HG03064 (cell line): ENCODE results near the gene SCFD2.
"Not testable (repeated sequence)": the region's sequence is repeated elsewhere in the genome, so short reads cannot be mapped to it uniquely, and the experiment has no call there.

Experiments used
- ATAC-seq: cut with Tn5 transposase; IDR thresholded peaks from one replicate; pipeline ENCODE4 v1.9.1; 2021; ENCODE audit warnings: low read depth; ENCODE audit not compliant: unreplicated experiment

SCFD2 gene

GRCh38 chr4:53060278-53060677, 305.6 kb downstream of the SCFD2 start:
- ATAC-seq, result no peak

DNA sequence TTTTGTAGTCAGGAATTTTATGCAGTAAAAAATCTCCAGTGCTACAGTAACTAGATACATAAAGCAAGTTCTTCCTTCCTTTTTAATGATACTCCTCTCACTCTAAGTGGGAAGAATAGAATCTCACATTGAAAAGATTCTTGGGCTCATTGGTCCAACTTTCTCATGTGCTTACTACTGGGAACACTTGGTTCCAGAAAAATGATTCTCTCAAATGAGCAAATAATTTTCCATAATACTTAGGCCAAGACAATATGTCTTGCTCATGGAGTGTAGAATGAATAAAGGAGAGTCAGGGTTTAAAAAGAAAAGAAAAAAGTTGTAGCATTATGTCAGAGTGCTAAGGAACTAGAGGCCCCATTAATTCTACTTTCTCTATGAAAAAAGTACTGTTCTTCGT, 306.0 kb downstream of the SCFD2 start:
- no peak for ATAC-seq

DNA sequence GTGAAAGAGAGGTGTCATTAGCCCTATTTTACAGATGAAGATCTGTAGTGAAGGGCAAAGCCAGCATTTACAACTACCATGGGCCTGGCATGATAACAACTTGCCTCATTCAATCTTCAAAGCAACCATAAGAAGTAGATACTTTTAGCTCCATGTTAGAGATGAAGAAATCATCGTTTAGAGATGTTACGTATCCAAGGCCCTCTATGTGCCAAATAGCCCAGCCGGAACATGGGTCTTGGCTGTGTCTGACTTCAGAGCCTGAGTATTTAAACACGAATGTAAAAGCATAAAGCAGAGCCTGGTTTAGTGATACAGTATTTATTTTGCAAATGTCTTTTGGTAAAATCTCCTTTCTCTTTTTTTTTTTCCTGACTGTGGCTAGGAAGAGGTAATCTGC, 306.6 kb downstream of the SCFD2 start:
- ATAC-seq, result no peak

DNA sequence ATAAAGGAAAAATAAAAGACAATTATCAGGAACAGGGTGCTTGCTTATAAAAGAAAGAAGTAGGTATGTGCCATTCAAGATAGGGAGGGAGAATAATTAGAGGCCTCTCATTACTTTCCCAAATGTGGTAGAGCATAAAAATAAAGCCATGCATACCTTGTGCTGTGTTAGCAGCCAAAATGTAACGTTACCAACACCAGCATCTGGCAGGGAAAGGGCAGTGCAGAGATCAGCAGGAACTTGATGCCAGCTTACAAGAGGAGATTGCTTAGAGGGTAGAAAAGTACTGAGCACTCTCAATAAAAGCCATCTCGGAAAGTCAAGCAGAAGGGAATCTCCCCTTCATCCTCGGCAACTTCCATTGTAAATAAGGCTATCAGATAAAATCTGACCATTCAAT, 308.2 kb downstream of the SCFD2 start:
- ATAC-seq, result no peak

DNA sequence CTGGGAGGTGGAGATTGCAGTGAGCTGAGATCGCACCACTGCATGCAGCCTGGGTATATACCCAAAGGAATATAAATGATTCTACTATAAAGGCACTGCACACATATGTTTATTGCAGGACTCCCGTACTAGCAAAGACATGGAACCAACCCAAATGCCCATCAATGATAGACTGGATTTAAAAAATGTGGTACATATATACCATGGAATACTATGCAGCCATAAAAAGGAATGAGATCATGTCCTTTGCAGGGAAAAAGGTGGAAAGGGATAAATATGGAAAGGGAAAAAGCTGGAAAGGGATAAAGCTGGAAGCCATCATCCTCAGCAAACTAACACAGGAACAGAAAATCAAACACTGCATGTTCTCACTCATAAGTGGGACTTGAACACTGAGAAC, 308.8 kb downstream of the SCFD2 start:
- ATAC-seq, result not testable (repeated sequence)

DNA sequence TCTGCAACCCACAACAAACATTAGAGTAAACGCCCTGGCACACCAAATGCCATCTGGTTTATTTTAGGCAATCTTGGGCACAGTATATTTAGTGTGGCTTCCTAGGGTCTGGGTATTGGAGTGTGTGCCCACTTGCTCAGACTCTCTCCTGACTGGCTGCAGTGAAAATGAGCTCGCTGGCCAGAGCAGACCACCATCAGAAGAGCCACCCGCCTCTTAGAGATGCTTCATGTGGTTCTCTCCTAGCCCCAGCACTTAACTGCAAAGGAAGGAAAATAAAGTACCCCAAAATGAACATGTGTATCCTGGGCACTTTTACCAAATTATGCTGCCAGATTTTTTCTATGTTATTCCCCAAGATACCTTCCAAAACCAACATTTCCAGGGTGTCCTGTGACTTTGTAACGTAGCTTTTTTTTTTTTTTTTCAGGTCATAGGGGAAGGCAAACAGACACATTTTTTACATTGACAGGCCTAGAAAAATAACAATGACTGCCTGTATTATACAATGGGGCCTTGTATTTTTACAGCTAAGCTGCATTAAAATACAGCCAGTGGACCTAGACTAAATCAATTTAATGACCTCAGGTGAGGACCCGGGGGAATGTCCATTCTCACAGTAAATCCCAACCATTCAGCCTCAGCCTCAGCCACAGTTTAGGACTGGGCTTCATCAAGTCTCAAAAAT, 310.0 kb downstream of the SCFD2 start:
- no peak for ATAC-seq

DNA sequence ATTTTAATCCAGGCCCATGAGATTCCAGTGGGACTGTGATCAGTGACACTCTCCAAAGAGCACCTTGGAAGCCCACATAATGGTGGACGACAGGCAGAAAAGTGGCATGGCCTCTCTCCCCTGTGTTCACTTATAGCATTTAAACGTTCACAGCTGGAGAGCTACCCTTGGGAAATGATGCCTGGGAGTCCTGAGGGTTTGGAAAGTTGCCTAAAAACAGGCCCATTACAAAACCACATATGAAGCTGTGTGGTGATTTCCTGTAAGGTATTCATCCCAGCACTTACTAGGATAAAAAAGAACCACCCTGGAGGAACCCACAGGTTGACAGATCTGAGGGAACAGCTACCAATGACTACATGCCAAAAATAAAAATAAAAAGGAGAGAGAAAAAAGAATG, 310.6 kb downstream of the SCFD2 start:
- ATAC-seq, result no peak

DNA sequence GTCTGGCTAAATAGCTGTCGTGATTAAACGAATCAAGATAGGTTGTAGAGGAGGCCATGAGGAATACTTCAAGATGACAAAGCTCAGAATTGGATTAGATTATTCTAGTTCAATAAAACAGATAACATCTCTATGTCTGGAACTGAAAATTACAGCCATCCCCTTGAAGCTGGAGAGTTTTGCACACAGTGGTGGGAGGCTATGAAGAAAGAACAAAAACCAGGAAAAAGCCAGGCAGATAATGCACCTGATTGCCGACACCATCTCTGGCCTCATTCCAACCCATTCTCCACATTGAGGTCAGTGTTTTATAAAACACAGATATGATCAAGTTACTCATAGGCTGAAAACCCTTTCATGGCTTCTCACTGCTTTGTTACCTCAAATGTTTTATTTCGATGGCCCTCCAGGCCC, 315.5 kb downstream of the SCFD2 start:
- ATAC-seq, result no peak

GRCh38 chr4:53049528-53049927, 316.3 kb downstream of the SCFD2 start:
- no peak for ATAC-seq

DNA sequence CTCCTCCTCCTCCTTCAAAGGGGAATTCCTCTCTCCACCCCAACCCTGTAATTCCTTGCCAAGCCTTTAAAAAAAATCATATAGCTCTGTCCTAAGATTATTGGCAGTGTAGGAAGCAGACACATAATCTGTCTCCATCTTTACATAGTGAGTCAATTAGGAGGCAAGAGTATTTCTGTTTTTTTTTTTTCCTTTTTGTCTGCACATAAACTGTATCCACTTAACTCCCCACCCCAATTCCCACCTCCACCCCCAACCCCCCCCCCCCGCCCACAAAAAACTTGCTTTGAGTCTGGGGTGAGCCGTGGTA, 321.3 kb downstream of the SCFD2 start:
- no peak for ATAC-seq

DNA sequence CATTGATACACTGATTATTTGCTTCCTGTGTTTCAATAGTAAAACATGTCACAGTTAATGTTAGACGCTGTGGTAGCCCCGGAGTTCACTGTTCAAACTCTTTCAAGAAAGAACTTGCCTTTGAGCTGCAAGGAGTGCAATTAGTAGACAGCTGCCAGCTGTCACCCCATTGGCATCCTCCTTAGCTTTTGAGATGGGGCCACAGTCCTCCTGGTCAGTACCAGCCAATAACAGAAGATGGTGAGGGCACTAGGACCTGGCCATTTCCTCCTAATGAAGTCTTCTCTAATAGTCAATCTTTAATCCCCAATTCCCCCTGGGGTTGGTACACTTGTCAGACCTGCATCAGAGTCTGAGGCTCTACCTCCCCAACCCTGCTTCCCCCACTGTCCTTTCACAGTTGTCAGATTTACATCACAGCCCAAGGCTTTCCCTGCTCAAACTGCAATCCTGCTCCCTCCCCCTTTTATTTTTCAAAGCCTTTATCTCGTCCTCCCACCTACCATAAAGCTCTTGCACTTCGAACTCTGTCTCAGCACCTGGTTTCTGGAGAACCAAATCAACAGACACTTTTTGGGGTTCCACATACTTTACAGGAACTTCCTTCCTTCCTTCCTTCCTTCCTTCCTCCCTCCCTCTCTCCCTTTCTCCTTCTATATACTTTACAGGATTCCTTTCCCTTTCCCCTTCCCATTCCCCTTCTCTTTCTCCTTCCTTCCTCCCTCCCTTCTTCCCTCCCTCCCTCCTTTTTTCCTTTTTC, 321.8 kb downstream of the SCFD2 start:
- ATAC-seq, result no peak

- ATAC-seq, result no peak
Measured at GRCh38 chr4:53043055-53043454, 322.8 kb downstream of the SCFD2 start.

GRCh38 chr4:53040851-53041250, 325.0 kb downstream of the SCFD2 start:
- no peak for ATAC-seq

DNA sequence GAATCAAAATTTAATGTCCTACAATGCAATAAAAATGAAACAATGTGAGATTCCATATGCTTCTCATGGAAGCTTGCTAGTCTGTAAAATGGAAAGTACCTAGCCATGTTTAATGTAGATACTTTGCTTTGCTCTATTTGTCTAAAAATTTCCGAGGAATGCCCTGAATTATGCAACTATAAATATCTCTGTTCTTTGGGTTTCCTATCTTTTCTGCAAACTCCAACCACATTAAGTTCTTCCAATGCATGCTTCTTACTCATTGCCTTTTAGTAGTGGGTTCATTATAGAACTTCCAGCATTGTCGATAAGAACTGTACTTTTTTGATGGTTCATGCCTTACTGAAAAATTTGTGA, 325.4 kb downstream of the SCFD2 start:
- no peak for ATAC-seq

DNA sequence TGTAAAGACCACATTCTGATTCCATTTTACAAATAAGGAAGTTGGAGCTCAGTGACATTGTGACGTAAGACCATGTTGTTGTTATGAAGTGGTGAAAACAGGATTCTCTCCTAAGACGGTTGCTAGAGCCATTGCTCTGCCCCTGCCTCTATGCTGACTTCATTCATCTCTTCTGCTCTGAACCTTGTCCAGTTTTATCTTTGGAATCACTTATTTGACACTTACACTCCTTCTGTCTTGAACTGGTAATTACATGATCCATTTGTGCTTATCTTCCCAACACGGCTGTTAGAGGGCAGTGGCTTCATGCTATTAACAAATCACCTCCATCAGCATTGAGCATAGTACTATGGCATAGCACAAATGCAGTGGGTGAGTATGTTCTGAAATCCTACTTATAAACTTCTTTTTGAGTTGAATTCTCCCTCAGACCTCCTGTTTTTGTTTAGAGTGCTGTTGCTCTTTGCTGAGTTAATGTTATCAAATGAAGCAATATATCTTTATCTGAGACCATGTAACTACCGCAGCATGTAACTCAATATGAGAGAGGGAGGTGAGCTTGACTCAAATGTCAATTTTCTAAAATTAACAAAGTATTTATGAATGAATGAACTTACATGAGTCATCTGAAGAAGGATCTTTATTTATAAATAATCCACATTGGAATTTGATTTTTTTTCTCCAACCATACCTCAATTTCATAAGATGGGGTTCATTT, 326.0 kb downstream of the SCFD2 start:
- ATAC-seq, result no peak

DNA sequence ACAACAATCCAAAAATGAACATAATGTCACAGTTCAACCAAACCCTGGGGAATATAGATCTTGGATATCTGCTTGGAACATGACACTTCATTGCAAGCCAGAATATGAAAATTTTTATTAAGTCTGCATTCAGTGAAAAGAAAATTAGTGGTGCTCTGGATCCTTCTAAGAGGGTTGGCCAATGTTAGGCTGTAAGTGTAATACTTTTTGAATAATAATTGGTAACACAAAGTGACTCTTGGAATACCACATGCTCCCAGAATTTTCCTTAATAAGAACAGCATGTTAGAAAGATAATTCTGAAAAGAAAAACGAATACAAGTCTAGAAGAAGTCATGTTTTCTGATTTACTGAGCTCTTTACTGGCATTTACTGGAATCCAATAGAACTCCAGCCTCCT, 328.0 kb downstream of the SCFD2 start:
- ATAC-seq, result no peak

GRCh38 chr4:53032908-53033307, 333.0 kb downstream of the SCFD2 start:
- not testable (repeated sequence) for ATAC-seq

DNA sequence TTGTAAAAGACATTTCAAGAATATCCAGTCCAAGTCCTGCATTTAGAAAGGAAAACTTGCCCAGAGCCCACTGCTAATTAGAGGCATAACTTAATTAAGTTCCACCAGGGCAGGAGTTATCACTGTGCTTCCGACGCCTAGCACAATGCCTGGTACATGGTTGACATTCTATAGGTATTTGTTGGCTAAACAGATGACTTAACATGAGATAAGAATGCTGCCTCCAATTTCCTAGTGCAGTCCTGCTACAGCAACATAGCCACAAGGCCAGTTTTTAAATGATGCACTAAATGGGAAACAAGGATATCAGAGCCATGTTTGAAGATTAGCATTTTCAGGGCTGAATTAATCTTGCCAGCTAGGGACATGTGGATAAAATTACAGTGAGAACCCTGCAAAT, 339.6 kb downstream of the SCFD2 start:
- no peak for ATAC-seq

DNA sequence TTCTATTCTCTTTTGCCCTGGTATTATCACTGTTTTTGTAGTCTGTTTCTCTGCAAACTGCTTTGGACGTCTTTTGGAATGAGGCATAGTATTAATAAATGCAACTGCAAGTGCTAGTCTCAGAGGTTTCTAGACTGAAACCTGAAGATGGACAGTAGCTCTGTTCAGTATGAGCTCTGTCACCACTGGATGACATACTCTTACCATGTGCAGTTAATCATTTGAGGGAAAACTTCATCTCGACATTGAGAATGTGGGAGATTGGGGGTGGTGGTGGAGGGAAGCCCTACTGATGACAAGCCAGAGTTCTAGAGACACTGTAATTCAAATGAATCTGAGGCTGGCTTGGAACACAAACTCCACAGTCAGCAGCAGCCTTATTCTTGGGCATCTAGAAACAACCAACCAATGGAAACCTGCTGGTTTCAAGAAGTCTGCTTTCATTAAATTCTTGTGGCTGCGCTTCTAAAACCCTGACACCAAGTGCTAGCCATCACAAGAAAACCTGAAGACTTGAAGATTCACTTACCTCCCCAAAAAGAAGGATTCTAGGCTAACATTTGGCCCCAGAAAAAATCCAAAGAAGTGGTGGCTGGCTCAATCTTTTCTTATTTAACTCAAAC, 342.1 kb downstream of the SCFD2 start:
- ATAC-seq, result no peak

- no peak for ATAC-seq
Measured at GRCh38 chr4:53022513-53023100, 343.3 kb downstream of the SCFD2 start.
